Measurements from ENCODE around the gene HNF4A. TPM values are rescaled to one million over a fixed set of nuclear protein-coding genes. Genes with fewer than 3 reads are reported as not detected.
"Not testable (repeated sequence)": the region's sequence is repeated elsewhere in the genome, so short reads cannot be mapped to it uniquely, and the experiment has no call there.

The HNF4A gene
- total RNA-seq, 1 experiment from 2014 or later = 0.15 TPM

GRCh38 chr20:44344723-44345122 lies 10.8 kb upstream of the HNF4A start (continued):
- no peak for TF ChIP-seq ZNF532 (CRISPR knock-in tag; IDR thresholded peaks at IDR 0.05; ENCODE audit: borderline replicate concordance)
- no peak for TF ChIP-seq ZNF423 (CRISPR knock-in tag; IDR thresholded peaks at IDR 0.05)

- Mint-ChIP-seq H3K9me3 (no peaks in the 10 kb centered on the region), H3K4me1 (no peaks in the 10 kb centered on the region), H3K27ac (no peak overlapping the region), H3K36me3 (no peaks in the 10 kb centered on the region), H3K4me3 (no peak overlapping the region), H3K27me3 (ENCODE audit: low read depth) (no peaks in the 10 kb centered on the region)
- POLR2A ChIA-PET = no interaction called here
- ATAC-seq (no peak), DNase-seq (ENCODE audit: low spot score) (no peak)
- CTCF ChIA-PET = interaction anchor here (1.2 to 1.3 kb wide), 2 partner anchors 34 to 123 kb away, joined by 3 to 5 read pairs; partner anchors contain the start of gene FITM2
- no peak for TF ChIP-seq OVOL2 (CRISPR knock-in tag; IDR thresholded peaks at IDR 0.05; ENCODE audit: borderline replicate concordance)
- TF ChIP-seq FOXP1 (CRISPR knock-in tag; IDR thresholded peaks at IDR 0.05; ENCODE audit: borderline replicate concordance) = no peak
- TF ChIP-seq TEAD4 (CRISPR knock-in tag; IDR thresholded peaks at IDR 0.05) = no peak
- TF ChIP-seq E2F5 (CRISPR knock-in tag; IDR thresholded peaks at IDR 0.05) = no peak
- TF ChIP-seq HMGXB4 (CRISPR knock-in tag; IDR thresholded peaks at IDR 0.05) = no peak
- TF ChIP-seq ZBTB21 (CRISPR knock-in tag; IDR thresholded peaks at IDR 0.05; ENCODE audit: borderline replicate concordance) = no peak
- no peak for TF ChIP-seq CDX4 (CRISPR knock-in tag; IDR thresholded peaks at IDR 0.05; ENCODE audit: borderline replicate concordance)
- TF ChIP-seq ZNF281 (CRISPR knock-in tag; IDR thresholded peaks at IDR 0.05) = no peak
- TF ChIP-seq ESRRA (CRISPR knock-in tag; IDR thresholded peaks at IDR 0.05; ENCODE audit: borderline replicate concordance) = no peak
- TF ChIP-seq IRF1 (CRISPR knock-in tag; IDR thresholded peaks at IDR 0.05) = no peak
- no peak for TF ChIP-seq NR3C1 (CRISPR knock-in tag; conservative IDR thresholded peaks at IDR 0.05; ENCODE audit: low read depth)
- no peak for TF ChIP-seq ZNF121 (CRISPR knock-in tag; IDR thresholded peaks at IDR 0.05)
- no peak for TF ChIP-seq JUN (CRISPR knock-in tag; IDR thresholded peaks at IDR 0.05)
- no peak for TF ChIP-seq CREM (CRISPR knock-in tag; IDR thresholded peaks at IDR 0.05)
- no peak for TF ChIP-seq MXD4 (CRISPR knock-in tag; IDR thresholded peaks at IDR 0.05; ENCODE audit: borderline replicate concordance)
- no peak for TF ChIP-seq ZNF219 (CRISPR knock-in tag; IDR thresholded peaks at IDR 0.05; ENCODE audit: borderline replicate concordance)
These were observed 10.4 kb upstream of the HNF4A start for GRCh38 chr20:44345147-44345546.

GRCh38 chr20:44345941-44346340 lies 9.6 kb upstream of the HNF4A start:
- CTCF ChIA-PET = interaction anchor here (0.8 to 1.3 kb wide), 3 partner anchors 35 to 129 kb away, joined by 3 to 5 read pairs (median 4); partner anchors contain the start of gene FITM2
- H3K4me3 Mint-ChIP-seq = not testable (repeated sequence)

More at GRCh38 chr20:44345941-44346340, 9.6 kb upstream of the HNF4A start:
- H3K27ac Mint-ChIP-seq; POLR2A ChIA-PET; H3K9me3 Mint-ChIP-seq; H3K4me1 Mint-ChIP-seq; H3K36me3 Mint-ChIP-seq; DNase-seq (ENCODE audit: low spot score); H3K27me3 Mint-ChIP-seq (ENCODE audit: low read depth); ATAC-seq: not testable (repeated sequence)
